Iris pigment epithelial cell (primary cell): ENCODE results near the gene SSMEM1.
"Not testable (repeated sequence)": the region's sequence is repeated elsewhere in the genome, so short reads cannot be mapped to it uniquely, and the experiment has no call there.

Experiments used
- DNase-seq: peaks from one replicate; pipeline ENCODE4 v3.0.0-alpha.2; 2011; ENCODE audit warnings: low read depth

SSMEM1 gene

GRCh38 chr7:130207642-130208041 lies at the start of gene SSMEM1:
TSS of gene SSMEM1 (plus strand) at chr7:130207860. CDS start at chr7:130207911, 51 bp downstream.
- peak; percentile 76 for DNase-seq

- no peak for DNase-seq
Measured at GRCh38 chr7:130160023-130160422, 47.6 kb upstream of the SSMEM1 start.

- no peak for DNase-seq
Measured at GRCh38 chr7:130160455-130160854, 47.2 kb upstream of the SSMEM1 start.

GRCh38 chr7:130162196-130162595 lies 45.5 kb upstream of the SSMEM1 start:
- no peak for DNase-seq

DNA sequence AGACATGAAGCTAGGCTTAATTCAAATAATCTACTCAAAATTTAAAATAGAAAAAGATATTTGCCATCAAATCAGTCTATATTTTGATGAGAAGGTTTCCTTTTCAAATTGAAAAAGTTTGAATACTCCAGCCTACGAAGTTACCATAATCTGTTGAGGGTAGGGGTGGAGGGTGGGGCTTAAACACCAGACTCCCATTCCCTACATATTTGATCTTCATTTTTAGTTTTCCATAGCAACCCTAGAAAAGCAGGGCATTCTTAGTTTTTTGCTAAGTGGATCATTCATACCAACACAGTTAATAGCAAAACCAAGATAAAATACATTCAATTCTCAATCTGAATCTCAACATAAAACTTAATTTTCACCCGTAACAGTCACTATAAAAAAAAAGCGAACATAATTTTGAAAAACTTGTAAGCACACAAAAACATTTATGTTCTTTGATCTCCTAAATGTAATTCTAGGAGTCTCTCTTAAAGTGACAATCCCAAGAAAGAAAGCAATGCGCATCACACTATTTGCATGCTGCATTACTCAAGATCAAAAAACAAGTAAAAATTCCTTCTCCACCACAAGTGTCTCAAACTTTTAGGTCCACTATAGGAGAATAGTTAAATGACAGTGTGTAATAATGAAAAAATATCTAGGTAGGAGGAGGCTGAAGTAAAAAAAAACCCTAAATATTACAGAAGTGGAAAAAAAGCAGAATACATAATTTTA lies 33.3 kb upstream of the SSMEM1 start:
- no peak for DNase-seq

GRCh38 chr7:130178251-130178650 lies 29.4 kb upstream of the SSMEM1 start:
- DNase-seq: no peak

DNA sequence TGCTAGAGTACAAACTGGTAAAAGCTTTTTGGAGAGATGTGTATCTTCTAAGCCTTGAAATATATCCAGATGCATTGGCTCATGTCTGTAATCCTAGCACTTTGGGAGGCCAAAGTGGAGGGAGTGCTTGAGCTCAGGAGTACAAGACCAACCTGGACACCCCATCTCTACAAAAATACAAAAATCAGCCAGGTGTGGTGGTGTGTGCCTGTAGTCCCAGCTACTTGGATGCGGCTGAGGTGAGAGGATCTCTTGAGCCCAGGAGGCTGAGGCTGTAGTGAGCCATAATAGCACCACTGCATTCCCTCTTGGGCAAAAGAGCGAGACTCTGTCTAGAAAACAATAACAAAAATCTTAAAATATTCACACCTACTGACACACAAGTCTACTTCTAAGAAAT lies 28.0 kb upstream of the SSMEM1 start:
- no peak for DNase-seq

GRCh38 chr7:130180571-130181262 lies 26.9 kb upstream of the SSMEM1 start:
- peak; percentile 74 for DNase-seq

- no peak for DNase-seq
Measured at GRCh38 chr7:130181263-130181605, 26.4 kb upstream of the SSMEM1 start.

- DNase-seq: no peak
Measured at GRCh38 chr7:130182990-130183389, 24.7 kb upstream of the SSMEM1 start.

GRCh38 chr7:130184349-130184748 lies 23.3 kb upstream of the SSMEM1 start:
- not testable (repeated sequence) for DNase-seq

GRCh38 chr7:130187360-130187759 lies 20.3 kb upstream of the SSMEM1 start:
- DNase-seq: no peak

- peak; percentile 39 for DNase-seq
Measured at GRCh38 chr7:130189343-130189742, 18.3 kb upstream of the SSMEM1 start.

GRCh38 chr7:130191791-130192190 lies 15.9 kb upstream of the SSMEM1 start:
- no peak for DNase-seq

- DNase-seq: no peak
Measured at GRCh38 chr7:130195396-130195795, 12.3 kb upstream of the SSMEM1 start.

GRCh38 chr7:130196476-130196875 lies 11.2 kb upstream of the SSMEM1 start:
- DNase-seq: no peak

GRCh38 chr7:130197094-130197493 lies 10.6 kb upstream of the SSMEM1 start:
- no peak for DNase-seq

DNA sequence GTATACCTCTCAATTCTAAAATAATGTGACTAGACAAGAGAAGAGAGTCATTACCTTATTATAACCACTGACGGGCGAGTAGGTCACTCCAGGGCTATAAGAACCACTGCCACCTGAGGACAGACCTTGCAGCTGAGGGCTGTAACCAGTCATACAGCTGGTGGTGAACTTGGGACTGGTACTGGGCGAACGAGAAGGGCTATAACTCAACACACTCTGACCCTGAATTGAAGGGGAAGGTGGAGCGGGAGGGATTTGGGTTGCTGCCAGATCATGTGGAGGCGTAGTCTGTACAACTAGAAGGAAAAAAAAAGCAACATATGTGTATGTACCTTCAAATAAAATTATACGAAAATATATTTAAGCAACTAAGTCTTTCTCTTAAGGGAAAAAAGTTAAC lies 5.9 kb upstream of the SSMEM1 start:
- no peak for DNase-seq

DNA sequence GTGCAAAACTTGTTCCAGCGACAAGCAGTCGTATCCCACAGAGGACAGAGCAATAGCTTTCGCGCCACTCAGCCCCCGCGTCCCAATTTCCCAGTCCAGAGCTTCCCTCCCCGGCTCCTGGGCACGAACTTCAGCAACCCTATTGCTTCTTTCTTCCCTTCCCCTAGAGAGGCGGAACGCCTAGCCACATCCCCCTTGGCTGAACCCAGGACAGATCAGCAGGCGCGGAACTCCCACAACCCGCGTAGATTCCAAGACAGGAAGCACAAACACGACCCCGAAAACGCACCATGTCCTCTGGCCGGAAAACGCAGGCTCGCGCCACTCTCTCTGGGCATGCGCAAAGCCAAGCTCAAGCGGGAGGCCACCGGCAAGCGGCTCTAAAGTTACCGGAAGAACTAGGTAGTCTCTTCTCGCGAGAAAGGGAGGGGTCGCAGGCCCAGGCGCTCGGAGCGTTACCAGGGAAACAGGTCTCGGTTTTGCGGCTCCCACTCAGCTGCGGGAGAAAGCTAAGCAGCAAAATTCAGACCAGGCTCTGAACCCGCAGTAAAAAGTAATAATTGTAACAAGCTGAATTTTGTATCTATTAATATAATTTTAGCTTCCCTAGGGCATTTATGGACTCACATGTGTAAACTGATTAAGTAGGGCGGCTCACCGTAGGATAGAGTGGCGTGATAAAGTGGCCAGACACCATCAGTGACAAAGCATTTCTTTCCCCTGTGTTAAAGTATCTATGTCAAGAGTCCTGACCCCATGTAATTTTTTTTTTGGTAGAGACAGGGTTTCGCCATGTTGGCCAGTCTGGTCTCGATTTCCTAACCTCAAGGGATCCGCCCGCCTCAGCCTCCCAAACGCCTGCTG lies 2.3 kb upstream of the SSMEM1 start, which contains the start of gene TMEM209:
TMEM209 (minus strand) TSS at position 323 of the 864 bp plus-strand sequence; CDS start at position 292, 31 bp downstream.
- peak; percentile 95 for DNase-seq

- no peak for DNase-seq
Measured at GRCh38 chr7:130207033-130207432, 627 bp upstream of the SSMEM1 start.

- DNase-seq: no peak
Measured at GRCh38 chr7:130208516-130208915, 856 bp downstream of the SSMEM1 start.

GRCh38 chr7:130210181-130210935 lies 2.7 kb downstream of the SSMEM1 start:
- DNase-seq: peak; percentile 28
